ENCODE results near the gene WFS1.

GRCh38 chr4:6272863-6273660, 3.4 kb downstream of the WFS1 start:
- no peak for TF ChIP-seq CTCF (IDR thresholded peaks at IDR 0.05)
- TF ChIP-seq POLR2A (IDR thresholded peaks at IDR 0.05): peak in 1 of 4 donors; percentile 19
- peak in 1 of 2 donors; percentile 8 for TF ChIP-seq POLR2AphosphoS5 (IDR thresholded peaks at IDR 0.05)
- no peak for TF ChIP-seq EP300 (IDR thresholded peaks at IDR 0.05)

All from upper lobe of left lung (tissue), 4 donors.